ENCODE data around the gene PSMD6.
A peak's percentile ranks its signal among the peaks of the same experiment; 100 is the strongest.

Gene PSMD6

GRCh38 chr3:64046592-64046991 lies 23.3 kb upstream of the PSMD6 start:
- no peak for DNase-seq (ENCODE audit: low spot score)

- DNase-seq (ENCODE audit: low spot score), result no peak
These were observed 19.7 kb upstream of the PSMD6 start for GRCh38 chr3:64042952-64043351.

GRCh38 chr3:64039981-64040733 lies 16.9 kb upstream of the PSMD6 start:
- no peak for DNase-seq (ENCODE audit: low spot score)

GRCh38 chr3:64039332-64039731 lies 16.0 kb upstream of the PSMD6 start:
- DNase-seq (ENCODE audit: low spot score), result no peak

GRCh38 chr3:64038253-64038767 lies 15.0 kb upstream of the PSMD6 start:
- no peak for DNase-seq (ENCODE audit: low spot score)

- DNase-seq (ENCODE audit: low spot score), result no peak
These were observed 13.8 kb upstream of the PSMD6 start for GRCh38 chr3:64037084-64037483.

GRCh38 chr3:64033069-64033468 lies 9.8 kb upstream of the PSMD6 start:
- DNase-seq (ENCODE audit: low spot score), result no peak

- DNase-seq (ENCODE audit: low spot score), result no peak
These were observed 8.5 kb upstream of the PSMD6 start for GRCh38 chr3:64031540-64032508.

- peak; percentile 63 for DNase-seq (ENCODE audit: low spot score)
These were observed 7.4 kb upstream of the PSMD6 start for GRCh38 chr3:64030741-64031140.

GRCh38 chr3:64029287-64029686 lies 6.0 kb upstream of the PSMD6 start:
- no peak for DNase-seq (ENCODE audit: low spot score)

- DNase-seq (ENCODE audit: low spot score), result no peak
These were observed 5.5 kb upstream of the PSMD6 start for GRCh38 chr3:64028754-64029153.

- no peak for DNase-seq (ENCODE audit: low spot score)
These were observed 4.4 kb upstream of the PSMD6 start for GRCh38 chr3:64027658-64028057.

- DNase-seq (ENCODE audit: low spot score), result no peak
These were observed 3.1 kb upstream of the PSMD6 start for GRCh38 chr3:64026346-64026745.

- DNase-seq (ENCODE audit: low spot score), result no peak
These were observed 548 bp upstream of the PSMD6 start for GRCh38 chr3:64023861-64024223.

- DNase-seq (ENCODE audit: low spot score), result no peak
These were observed 675 bp downstream of the PSMD6 start for GRCh38 chr3:64022451-64023186.

- no peak for DNase-seq (ENCODE audit: low spot score)
These were observed 1.4 kb downstream of the PSMD6 start for GRCh38 chr3:64021922-64022321.

- DNase-seq (ENCODE audit: low spot score), result no peak
These were observed 3.4 kb downstream of the PSMD6 start for GRCh38 chr3:64019879-64020278.

GRCh38 chr3:64019271-64019670 lies 4.0 kb downstream of the PSMD6 start:
- no peak for DNase-seq (ENCODE audit: low spot score)

- DNase-seq (ENCODE audit: low spot score), result no peak
These were observed 6.2 kb downstream of the PSMD6 start for GRCh38 chr3:64016941-64017620.

GRCh38 chr3:64011685-64012084 lies 11.6 kb downstream of the PSMD6 start:
- no peak for DNase-seq (ENCODE audit: low spot score)

- no peak for DNase-seq (ENCODE audit: low spot score)
These were observed 13.1 kb downstream of the PSMD6 start for GRCh38 chr3:64010199-64010598.

GRCh38 chr3:64009528-64009927 lies 13.8 kb downstream of the PSMD6 start:
- DNase-seq (ENCODE audit: low spot score), result no peak

All from cerebellar cortex (tissue), 1 donor.